HG03135 (cell line): ENCODE measurements around the gene WSB2.

Source experiments
- ATAC-seq: cut with Tn5 transposase; IDR thresholded peaks from one replicate; pipeline ENCODE4 v1.9.1; 2021; ENCODE audit warnings: mild to moderate bottlenecking, moderate library complexity; ENCODE audit not compliant: unreplicated experiment

Gene WSB2

GRCh38 chr12:118063576-118064391 is 2.8 kb upstream of the WSB2 start:
- no peak for ATAC-seq

- no peak for ATAC-seq
Observed at GRCh38 chr12:118061873-118062843, 1.2 kb upstream of the WSB2 start.

GRCh38 chr12:118060301-118061010 is 523 bp downstream of the WSB2 start:
- ATAC-seq, result no peak

GRCh38 chr12:118059341-118060191 is 1.4 kb downstream of the WSB2 start:
- ATAC-seq, result no peak

GRCh38 chr12:118058881-118059280 is 2.1 kb downstream of the WSB2 start:
- ATAC-seq, result no peak

- ATAC-seq, result no peak
Observed at GRCh38 chr12:118058227-118058626, 2.8 kb downstream of the WSB2 start.

- ATAC-seq, result no peak
Observed at GRCh38 chr12:118055865-118056773, 4.9 kb downstream of the WSB2 start.

GRCh38 chr12:118055144-118055557 is 5.8 kb downstream of the WSB2 start:
- peak; percentile 69 for ATAC-seq

GRCh38 chr12:118053071-118053985 is 7.7 kb downstream of the WSB2 start:
- ATAC-seq, result no peak

GRCh38 chr12:118052324-118053070 is 8.5 kb downstream of the WSB2 start:
- ATAC-seq, result no peak

GRCh38 chr12:118050972-118051910 is 9.7 kb downstream of the WSB2 start:
- ATAC-seq, result no peak

GRCh38 chr12:118046430-118046829 is 14.5 kb downstream of the WSB2 start:
- no peak for ATAC-seq

- ATAC-seq, result no peak
Observed at GRCh38 chr12:118044577-118044976, 16.4 kb downstream of the WSB2 start.

GRCh38 chr12:118044075-118044474 is 16.9 kb downstream of the WSB2 start:
- no peak for ATAC-seq

- no peak for ATAC-seq
Observed at GRCh38 chr12:118042091-118042490, 18.9 kb downstream of the WSB2 start.

- no peak for ATAC-seq
Observed at GRCh38 chr12:118038137-118038536, 22.8 kb downstream of the WSB2 start.
